Lung (tissue), 13 donors: ENCODE data around the gene CT47B1. TPM values are rescaled to one million over a fixed set of nuclear protein-coding genes. Genes with fewer than 3 reads are reported as not detected.

ENCODE experiments used
- ATAC-seq: fragments of 200-7000 bp; cut with Tn5 transposase; one replicate; pipeline ENCODE4 v1.9.1; 2020; ENCODE audit warnings: moderate number of reproducible peaks; ENCODE audit not compliant: insufficient read depth, low FRiP score
- DNase-seq, 3 donors: peaks; one replicate each; pipeline ENCODE4 v3.0.0-alpha.2; 2013 to 2017
- H3K27ac ChIP-seq, 2 donors: one replicate each; pipeline ENCODE4 v1.5.1; 2013; ENCODE audit warnings: mild to moderate bottlenecking in 2 of 2, moderate library complexity in 2 of 2, control low read depth in 1 of 2, inconsistent platforms in 1 of 2, low read depth in 1 of 2, low read length in 1 of 2
- H3K27me3 ChIP-seq, 3 donors: one replicate each; pipeline ENCODE4 v1.5.1; 2013; ENCODE audit warnings: low read length in 2 of 3; ENCODE audit not compliant: control insufficient read depth in 3 of 3, insufficient read depth in 3 of 3
- H3K36me3 ChIP-seq, 4 donors: one replicate each; pipeline ENCODE4 v1.5.1; 2013; ENCODE audit warnings: low read length in 4 of 4, mild to moderate bottlenecking in 1 of 4, moderate library complexity in 1 of 4; ENCODE audit not compliant: control insufficient read depth in 4 of 4, insufficient read depth in 4 of 4
- H3K4me1 ChIP-seq, 5 donors: one replicate each; pipeline ENCODE4 v1.5.1; 2013; ENCODE audit warnings: low read length in 5 of 5, mild to moderate bottlenecking in 2 of 5, moderate library complexity in 1 of 5; ENCODE audit not compliant: control insufficient read depth in 5 of 5, insufficient read depth in 5 of 5
- H3K4me3 ChIP-seq: one replicate; pipeline ENCODE4 v1.5.1; 2013; ENCODE audit warnings: mild to moderate bottlenecking, control low read depth, moderate library complexity
- H3K9ac ChIP-seq, 2 donors: one replicate each; pipeline ENCODE4 v1.5.1; 2013; ENCODE audit warnings: low read length in 2 of 2, control low read depth in 1 of 2; ENCODE audit not compliant: insufficient read depth in 1 of 2
- H3K9me3 ChIP-seq, 4 donors: one replicate each; pipeline ENCODE4 v1.5.1; 2013; ENCODE audit warnings: low read length in 3 of 4, mild to moderate bottlenecking in 1 of 4, moderate library complexity in 1 of 4; ENCODE audit not compliant: control insufficient read depth in 4 of 4, insufficient read depth in 3 of 4
- CTCF ChIP-seq: IDR thresholded peaks from 2 replicates; pipeline ENCODE4 v1.5.1; 2012; ENCODE audit warnings: mild to moderate bottlenecking; ENCODE audit errors: control extremely low read depth, extremely low read depth
- polyA plus RNA-seq, 2 donors: library from polyadenylated mRNA; stranded (reverse); fragments of 200-250 nt; gene quantifications; one replicate each; pipeline ENCODE4 v1.2.1, GENCODE V29; 2013
- small RNA-seq: library from RNA; depleted of rRNA; stranded (forward); fragments of <200 nt; gene quantifications from one replicate; pipeline ENCODE3, GENCODE V24; 2014; ENCODE audit warnings: low replicate concordance
- total RNA-seq, 2 donors: library from RNA; depleted of rRNA in 1 of 2; stranded (reverse); fragments of >200 nt in 1 of 2; gene quantifications; one replicate each; pipeline ENCODE4 v1.2.1, GENCODE V29; 2014 to 2021
- donor health status: control.
- donor health status: control.
- donor health status: Bipolar disorder and iron deficiency.
- donor health status: healthy.
- donor health status: DM: yes; HTN: yes; CAD: no.

Gene CT47B1
- total and polyA plus RNA-seq, 4 donors, result not detected

GRCh38 chrX:120823556-120823955, 52.1 kb downstream of the CT47B1 start:
- Histone ChIP-seq H3K4me3 (no peak overlapping the region), H3K27me3 (no peaks in the 10 kb centered on the region), H3K36me3 (no peaks in the 10 kb centered on the region), H3K9ac (no peak overlapping the region), H3K9me3 (no peaks in the 10 kb centered on the region), H3K4me1 (no peaks in the 10 kb centered on the region), H3K27ac (no peak overlapping the region)
- no peak for TF ChIP-seq CTCF
- DNase-seq (no peak), ATAC-seq (no peak)

Small RNAs within 50 kb of the gene (small RNA-seq; reads per million reads assigned to genes)
- not detected for gene AC008162.1

Other genes starting within 250 kb of the CT47B1 start
- 10 to 100 TPM; 19.3 to 28.2 TPM for gene C1GALT1C1, start 245.8 kb downstream of the CT47B1 start, total RNA-seq
- gene C1GALT1C1, start 245.8 kb downstream of the CT47B1 start, polyA plus RNA-seq, result 10 to 100 TPM; 20.1 to 31.4 TPM
- not detected for gene CT47A11, start 61.3 kb upstream of the CT47B1 start, total RNA-seq
- not detected for gene CT47A11, start 61.3 kb upstream of the CT47B1 start, polyA plus RNA-seq
- gene CT47A10, start 66.2 kb upstream of the CT47B1 start, total RNA-seq, result not detected
- gene CT47A10, start 66.2 kb upstream of the CT47B1 start, polyA plus RNA-seq, result not detected
- gene CT47A9, start 71.0 kb upstream of the CT47B1 start, total RNA-seq, result not detected
- gene CT47A9, start 71.0 kb upstream of the CT47B1 start, polyA plus RNA-seq, result not detected
- gene CT47A8, start 75.9 kb upstream of the CT47B1 start, total RNA-seq, result not detected
- gene CT47A8, start 75.9 kb upstream of the CT47B1 start, polyA plus RNA-seq, result not detected
- not detected for gene CT47A7, start 80.7 kb upstream of the CT47B1 start, total RNA-seq
- gene CT47A7, start 80.7 kb upstream of the CT47B1 start, polyA plus RNA-seq, result not detected
- not detected for gene CT47A6, start 85.6 kb upstream of the CT47B1 start, total RNA-seq
- not detected for gene CT47A6, start 85.6 kb upstream of the CT47B1 start, polyA plus RNA-seq
- not detected for gene CT47A5, start 90.5 kb upstream of the CT47B1 start, total RNA-seq
- gene CT47A5, start 90.5 kb upstream of the CT47B1 start, polyA plus RNA-seq, result not detected
- gene CT47A4, start 95.3 kb upstream of the CT47B1 start, total RNA-seq, result not detected
- gene CT47A4, start 95.3 kb upstream of the CT47B1 start, polyA plus RNA-seq, result not detected
- gene CT47A3, start 100.2 kb upstream of the CT47B1 start, total RNA-seq, result not detected
- not detected for gene CT47A3, start 100.2 kb upstream of the CT47B1 start, polyA plus RNA-seq
- not detected for gene CT47A2, start 105.1 kb upstream of the CT47B1 start, total RNA-seq
- not detected for gene CT47A2, start 105.1 kb upstream of the CT47B1 start, polyA plus RNA-seq
- not detected for gene CT47A1, start 109.9 kb upstream of the CT47B1 start, total RNA-seq
- not detected for gene CT47A1, start 109.9 kb upstream of the CT47B1 start, polyA plus RNA-seq
- gene GLUD2, start 171.7 kb upstream of the CT47B1 start, total RNA-seq, result 1 to 10 TPM; 2.5 to 2.6 TPM
- gene GLUD2, start 171.7 kb upstream of the CT47B1 start, polyA plus RNA-seq, result under 1 TPM; 0.35 to 0.61 TPM